HG03175 (cell line): ENCODE results near the gene SRC.
"Not testable (repeated sequence)": the region's sequence is repeated elsewhere in the genome, so short reads cannot be mapped to it uniquely, and the experiment has no call there.

Experiments
- ATAC-seq: cut with Tn5 transposase; IDR thresholded peaks from one replicate; pipeline ENCODE4 v1.9.1; 2021; ENCODE audit warnings: mild to moderate bottlenecking, moderate library complexity; ENCODE audit not compliant: unreplicated experiment

SRC gene

DNA sequence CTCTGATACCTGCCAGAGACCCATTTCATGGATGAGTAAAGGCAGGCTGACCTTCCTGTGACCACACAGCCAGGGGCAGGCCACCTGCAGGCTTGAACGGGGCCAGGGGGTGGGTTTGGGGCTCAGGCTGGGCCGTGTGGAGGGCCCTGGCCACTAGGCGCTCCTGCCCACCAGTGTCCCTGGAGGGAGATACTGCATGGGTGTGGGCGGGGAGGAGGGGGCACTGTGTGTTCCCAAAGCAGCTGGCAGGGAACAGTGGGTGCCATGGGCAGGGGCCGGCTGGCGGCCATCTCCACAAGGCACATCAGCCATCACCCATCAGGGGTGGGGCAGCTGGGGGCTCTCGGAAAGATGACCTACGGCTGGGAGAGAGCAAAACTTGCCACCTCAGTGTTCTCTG, 15.4 kb downstream of the SRC start:
- no peak for ATAC-seq

DNA sequence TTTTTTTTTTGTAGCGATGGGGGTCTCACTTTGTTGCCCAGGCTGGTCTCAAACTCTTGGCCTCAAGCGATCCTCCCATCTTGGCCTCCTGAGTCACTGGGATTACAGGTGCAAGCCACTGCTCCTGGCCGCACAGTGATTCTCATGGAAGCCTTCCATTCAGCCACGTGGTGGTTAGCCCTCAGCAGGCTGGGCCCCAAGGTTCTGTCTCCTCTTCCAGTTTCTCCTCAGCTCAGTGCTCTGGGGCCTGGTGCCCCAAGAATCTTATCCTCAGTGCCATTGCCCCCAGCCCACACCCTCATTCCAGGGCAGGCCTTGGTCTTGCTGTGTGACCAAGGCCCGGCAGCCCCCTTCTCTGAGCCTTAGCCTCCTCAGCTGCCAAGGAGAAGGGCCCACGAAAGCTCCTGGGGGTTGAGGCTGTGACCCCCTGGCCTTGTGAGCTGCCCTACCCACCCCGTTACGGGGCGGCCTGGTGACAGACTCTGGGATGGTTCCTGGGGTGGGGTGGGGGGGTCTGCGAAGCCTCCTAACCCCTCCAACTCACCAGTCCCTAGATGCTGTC, 16.4 kb downstream of the SRC start:
- no peak for ATAC-seq

DNA sequence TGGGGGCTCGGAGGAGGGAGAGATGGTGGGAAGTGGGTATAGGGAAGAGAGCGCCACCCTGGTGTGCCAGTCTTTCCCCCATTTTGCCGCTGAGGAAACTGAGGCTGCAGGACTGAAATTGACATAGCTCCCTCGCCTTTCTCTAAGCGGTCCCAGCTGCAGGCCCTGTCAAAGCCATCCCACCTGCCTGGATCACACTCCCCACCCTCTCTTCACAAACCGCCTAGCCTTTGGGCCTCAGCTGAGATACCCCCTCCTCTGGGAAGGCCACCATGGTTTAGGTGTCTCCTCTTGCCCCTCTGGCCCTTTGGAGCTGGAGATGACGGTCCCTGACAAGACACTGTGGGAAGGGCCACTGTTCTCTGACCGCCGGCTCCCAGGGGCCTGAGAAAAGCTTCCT, 16.9 kb downstream of the SRC start:
- ATAC-seq: no peak

DNA sequence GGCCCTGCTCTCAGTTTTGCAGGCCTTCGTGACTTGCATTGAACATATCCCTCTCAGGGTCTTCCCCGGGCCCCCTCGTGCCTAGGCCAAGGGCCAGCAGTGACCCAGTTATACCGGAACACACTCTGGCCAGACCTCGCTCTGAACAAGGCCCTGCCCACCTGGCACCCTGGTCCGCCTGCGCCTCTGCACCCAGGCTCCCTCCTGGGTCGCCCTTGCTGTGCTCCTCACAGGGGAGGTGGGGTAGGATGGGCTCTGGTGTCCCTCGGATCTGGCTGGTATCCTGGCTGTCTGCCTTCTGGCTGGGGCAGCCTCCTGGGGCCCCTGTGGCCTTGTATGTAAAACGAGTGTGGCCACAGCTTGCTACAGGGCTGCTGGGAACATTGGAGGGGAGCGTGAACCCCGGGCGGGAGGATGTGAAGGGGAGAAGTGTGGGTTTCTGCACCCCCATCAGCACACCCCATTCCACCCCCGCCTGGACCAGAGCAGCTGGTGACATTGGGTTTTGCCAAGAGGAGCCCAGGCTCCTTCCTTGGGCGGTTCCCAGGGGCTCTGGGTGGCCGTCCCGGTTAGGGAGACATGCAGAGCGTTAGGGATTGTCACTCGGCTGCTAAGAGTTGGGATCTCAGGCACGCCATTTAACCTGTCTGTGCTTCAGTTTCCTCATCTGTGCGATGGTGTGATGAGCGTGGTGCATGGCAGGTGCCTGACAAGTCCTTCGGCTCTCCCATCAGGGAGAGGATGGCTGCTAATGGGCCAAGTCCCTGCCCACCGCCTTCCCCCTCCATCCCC, 17.5 kb downstream of the SRC start:
- no peak for ATAC-seq

DNA sequence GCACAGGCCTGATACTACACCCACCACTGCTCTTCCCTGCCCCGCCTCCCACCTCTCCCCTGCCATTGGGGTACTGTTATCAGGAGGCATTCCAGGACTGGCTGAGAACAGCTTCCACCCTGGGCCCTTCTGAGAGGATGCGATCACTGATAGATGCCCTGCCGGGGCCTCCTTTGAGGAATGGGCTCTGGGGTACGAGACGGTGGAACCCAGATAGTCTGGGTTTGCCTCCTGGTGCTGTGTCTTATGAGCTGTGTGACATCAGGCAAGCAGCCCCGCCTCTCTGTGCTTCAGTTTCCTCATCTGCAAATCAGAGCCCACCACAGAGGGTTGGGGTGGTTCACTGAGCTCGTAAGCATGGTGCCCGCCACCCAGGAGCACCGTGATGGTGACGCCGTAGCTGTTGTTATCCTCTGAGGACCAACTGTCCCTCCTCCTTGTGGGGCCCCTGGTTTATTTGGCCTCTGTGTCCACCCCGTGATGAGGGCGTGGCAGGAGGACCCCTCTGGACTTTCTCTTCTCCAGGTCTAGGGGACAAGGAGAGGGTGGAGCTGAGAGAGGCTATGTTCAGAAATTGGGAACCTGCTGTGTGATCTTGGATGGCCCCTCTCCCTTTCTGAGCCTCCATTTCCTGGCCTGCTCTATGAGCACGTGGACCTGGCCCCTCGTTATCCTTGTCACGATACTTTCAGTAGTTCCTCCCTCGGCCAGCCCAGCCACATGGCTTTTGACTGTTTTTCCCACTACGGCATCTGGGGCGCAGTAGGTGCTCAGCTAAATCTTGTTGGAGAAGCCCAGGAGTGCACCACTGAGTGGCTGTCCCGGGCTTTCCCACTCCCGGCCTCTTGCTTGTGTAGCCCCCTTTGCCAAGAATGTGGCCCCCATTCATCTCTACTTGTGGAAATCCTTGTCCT, 18.3 kb downstream of the SRC start:
- no peak for ATAC-seq

DNA sequence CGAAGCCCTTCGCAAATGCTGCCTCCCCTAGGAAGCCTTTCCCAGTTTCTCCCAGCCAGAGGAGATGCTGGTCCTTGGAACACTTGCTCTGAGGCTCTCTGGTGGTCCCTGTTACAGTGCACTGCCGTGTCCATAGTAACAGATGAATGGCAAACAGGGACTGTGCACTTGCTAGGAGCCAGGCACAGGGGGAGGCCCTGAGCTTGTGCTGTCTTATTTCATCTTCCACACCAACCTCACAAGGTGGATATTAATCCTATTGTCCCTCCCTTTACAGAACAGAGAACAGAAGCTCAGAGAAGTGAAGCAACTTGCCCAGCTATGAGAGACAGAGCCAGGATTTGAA, 19.0 kb downstream of the SRC start:
- ATAC-seq: no peak

DNA sequence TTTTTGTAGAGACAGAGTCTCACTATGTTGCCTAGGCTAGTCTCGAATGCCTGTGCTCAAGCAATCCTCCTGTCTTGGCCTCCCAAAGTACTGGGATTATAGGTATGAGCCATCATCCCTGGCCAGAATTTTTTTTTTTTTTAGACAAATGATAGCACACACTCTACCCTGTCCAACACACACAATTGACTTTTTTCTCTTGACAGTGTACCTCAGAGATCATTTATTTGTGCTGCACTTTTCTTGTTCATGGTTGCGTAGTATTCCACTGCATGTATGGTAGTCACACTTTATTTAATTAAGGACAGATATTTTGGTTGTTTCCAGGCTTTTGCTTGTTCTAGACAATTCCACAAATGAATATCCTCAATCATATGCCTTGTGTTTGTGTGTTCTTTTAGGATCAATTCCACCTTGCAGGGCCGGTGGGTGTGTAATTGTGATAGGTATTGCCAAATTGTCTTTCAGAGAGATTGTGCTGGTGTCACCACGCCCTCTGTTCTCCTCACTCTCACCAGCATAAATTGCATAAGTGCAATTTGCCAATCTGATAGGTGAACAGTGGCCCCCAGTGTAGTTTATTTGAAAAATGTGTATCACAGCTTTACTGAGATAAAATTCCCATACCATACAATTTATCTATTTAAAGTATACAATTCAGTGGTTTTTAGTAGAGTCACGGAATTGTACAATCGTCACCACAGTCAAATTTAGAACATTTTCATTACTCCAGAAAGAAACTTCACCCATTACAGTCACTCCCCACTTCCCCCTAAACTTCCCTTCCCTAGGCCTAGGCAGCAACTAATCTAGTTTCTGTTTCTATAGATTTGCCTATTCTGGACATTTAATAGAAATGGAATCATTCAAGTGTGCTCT, 20.1 kb downstream of the SRC start:
- ATAC-seq: peak; percentile 78

DNA sequence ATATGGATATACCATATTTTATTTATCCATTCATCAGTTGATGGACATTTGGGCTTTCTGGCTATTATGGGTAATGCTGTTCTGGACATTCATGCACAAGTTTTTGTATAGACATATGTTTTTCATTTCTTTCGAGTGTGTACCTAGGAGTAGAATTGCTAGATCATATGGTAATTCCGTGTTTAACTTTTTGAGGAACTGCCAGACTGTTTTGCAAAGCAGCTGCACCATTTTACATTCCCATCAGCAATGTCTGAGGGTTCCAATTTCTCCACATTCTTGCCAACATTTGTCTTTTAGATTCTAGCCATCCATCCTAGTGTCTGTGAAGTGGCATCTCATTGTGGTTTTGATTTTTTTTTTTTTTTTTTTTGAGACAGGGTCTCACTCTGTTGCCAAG, 20.8 kb downstream of the SRC start:
- no peak for ATAC-seq

DNA sequence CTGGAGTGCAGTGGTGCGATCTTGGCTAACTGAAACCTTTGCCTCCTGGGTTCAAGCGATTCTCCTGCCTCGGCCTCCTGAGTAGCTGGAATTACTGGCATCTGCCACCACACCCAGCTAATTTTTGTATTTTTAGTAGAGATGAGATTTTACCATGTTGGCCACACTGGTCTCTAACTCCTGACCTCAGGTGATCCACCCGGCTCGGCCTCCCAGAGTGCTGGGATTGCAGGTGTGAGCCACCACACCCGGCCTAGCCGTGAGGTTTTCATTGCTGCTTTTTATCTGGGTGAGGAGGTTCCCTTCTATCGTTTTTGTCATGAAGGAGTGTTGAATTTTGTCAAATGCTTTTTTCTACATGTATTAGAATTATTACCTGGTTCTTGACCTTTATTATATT, 23.9 kb downstream of the SRC start:
- ATAC-seq: no peak

DNA sequence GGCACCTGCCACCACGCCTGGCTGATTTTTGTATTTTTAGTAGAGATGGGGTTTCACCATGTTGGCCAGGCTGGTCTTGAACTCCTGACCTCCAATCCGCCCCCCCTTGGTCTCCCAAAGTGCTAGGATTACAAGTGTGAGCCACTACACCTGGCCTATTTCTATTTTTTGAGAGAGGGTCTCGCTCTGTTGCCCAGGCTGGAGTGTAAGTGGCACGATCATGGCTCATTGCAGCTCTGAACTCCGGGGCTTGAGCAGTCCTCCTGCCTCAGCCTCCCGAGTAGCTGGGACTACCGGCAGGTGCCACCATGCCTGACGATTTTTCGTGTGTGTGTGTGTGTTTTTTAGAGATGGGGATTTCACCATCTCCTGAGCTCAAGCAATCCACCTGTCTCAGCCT, 25.9 kb downstream of the SRC start:
- not testable (repeated sequence) for ATAC-seq

DNA sequence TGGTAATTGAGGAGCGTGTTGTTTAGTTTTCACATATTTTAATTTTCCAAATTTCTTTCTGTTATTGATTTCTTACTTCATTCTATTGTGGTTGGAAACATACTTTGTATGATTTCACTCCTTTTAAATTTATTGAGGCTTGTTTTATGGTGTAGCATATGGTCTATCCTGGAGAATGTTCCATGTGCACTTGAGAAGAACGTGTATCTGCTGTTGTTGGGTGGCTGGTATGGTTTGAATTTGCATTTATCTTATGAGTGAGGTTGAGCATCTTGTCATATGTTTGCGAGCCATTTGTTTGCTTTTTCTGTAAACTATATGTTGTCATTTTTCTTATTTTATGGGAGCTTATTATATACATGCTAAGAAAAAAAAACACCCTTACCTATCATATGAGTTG, 26.5 kb downstream of the SRC start:
- ATAC-seq: no peak

DNA sequence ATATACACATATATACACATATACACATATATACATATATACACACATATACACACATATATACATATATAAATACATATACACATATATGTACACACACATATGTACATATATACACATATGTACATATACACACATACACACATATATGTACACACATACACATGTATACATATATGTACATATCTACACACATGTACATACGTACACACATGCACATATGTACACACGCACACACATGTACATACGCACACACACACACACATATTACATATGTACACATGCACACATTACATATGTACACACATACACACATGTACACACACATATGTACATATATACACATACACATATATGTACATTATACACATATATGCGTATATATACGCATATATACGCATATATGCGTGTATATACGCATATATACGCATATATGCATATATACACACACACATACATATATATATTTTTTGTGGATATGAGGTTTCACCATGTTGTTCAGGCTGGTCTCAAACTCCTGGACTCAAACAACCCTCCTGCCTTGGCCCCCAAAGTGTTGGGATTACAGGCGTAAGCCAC, 27.2 kb downstream of the SRC start:
- no peak for ATAC-seq

DNA sequence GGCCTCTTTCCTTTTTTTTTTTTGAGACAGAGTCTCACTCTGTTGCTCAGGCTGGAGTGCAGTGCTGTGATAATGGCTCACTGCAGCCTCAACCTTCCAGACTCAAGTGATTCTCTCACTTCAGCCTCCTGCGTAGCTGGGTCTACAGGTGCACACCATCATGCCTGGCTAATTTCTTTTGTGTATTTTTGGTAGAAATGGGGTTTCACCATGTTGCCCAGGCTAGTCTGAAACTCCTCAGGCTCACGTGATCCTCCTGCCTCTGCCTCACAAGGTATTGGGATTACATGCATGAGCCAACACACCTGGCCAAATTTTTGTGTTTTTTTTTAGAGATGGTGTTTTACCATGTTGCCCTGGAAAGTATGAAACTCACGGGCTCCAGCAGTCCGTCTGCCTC, 29.3 kb downstream of the SRC start:
- no peak for ATAC-seq

DNA sequence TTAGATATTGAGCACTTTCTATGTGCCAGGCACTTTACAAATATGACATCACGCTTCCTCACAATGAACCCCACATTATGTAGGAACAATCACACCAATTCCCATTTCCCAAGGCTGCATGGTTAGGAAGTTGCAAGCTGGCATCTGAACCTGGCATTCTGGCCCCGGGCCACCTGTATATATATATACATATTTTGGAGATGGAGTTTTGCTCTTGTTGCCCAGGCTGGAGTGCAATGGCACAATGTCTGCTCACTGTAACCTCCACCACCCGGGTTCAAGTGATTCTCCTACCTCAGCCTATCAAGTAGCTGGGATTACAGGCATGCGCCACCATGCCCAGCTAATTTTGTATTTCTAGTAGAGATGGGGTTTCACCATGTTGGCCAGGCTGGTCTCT, 30.4 kb downstream of the SRC start:
- ATAC-seq: no peak

DNA sequence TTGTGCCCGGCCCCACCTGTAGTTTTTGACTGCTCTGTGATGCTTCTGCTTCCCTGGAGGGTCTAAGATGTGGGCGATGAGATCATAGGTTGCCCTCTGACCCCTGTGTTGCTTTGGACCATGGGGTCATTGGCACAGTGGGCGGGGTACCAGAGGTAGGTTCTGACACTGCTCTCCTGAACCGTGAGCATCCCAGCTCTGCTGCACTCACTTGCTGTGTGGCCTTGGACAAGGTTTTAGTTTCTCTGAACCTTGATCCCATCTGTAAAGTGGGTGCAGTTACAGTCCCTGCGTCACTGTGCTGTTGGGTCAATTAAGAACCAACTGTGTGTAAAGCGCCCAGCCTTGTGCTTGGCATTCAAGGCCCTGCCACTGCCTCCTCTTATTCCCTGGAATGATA, 30.9 kb downstream of the SRC start:
- ATAC-seq: no peak

DNA sequence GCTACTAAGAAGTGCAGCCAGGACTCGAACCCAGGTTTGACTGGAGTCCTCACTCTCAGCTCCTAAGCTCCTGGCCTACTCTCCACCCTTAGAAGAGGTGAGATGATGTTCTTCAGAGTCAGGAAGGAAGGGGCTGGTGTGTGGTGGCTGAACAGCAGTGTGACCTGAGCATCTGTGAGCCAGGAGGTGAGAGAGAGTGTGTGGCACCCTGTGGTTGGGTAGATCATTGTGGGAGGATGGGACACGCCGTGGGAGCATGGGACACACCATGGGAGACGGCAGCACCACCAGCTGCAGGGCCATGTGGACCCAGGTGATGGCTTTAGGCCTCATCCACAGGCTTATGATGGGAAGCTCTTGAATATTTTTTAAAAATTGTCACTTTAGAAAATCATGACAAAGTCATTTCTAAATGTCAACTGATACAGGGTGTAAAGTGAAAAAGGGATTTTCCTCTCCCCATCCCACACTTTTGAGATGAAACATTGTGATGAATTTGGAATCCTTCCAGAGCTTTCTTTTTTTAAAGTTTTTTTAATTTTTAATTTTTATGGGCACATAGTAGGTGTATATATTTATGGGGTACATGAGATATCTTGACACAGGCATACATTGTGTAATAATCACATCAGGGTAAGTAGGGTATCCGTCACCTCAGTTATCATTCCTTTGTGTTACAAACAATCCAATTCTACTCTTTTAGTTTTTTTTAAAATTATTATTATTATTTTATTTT, 31.6 kb downstream of the SRC start:
- ATAC-seq: no peak

DNA sequence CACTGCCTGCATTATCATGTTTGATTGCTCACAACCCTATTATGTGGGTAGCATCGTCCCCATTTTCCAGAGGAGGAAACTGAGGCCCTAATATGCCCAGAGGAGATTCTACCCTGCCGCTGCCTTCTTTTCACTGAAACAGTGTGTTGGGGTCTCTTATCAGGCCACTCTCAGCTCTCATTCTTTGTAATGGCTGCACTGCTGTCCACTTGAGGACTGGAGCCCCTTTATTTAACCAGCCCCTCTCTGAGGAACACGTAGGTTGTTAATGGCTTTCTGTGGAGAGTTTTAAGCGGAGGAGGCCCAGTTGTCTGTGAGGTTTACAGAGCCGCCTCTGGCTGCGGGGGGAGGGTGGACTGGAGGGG, 32.5 kb downstream of the SRC start:
- no peak for ATAC-seq

DNA sequence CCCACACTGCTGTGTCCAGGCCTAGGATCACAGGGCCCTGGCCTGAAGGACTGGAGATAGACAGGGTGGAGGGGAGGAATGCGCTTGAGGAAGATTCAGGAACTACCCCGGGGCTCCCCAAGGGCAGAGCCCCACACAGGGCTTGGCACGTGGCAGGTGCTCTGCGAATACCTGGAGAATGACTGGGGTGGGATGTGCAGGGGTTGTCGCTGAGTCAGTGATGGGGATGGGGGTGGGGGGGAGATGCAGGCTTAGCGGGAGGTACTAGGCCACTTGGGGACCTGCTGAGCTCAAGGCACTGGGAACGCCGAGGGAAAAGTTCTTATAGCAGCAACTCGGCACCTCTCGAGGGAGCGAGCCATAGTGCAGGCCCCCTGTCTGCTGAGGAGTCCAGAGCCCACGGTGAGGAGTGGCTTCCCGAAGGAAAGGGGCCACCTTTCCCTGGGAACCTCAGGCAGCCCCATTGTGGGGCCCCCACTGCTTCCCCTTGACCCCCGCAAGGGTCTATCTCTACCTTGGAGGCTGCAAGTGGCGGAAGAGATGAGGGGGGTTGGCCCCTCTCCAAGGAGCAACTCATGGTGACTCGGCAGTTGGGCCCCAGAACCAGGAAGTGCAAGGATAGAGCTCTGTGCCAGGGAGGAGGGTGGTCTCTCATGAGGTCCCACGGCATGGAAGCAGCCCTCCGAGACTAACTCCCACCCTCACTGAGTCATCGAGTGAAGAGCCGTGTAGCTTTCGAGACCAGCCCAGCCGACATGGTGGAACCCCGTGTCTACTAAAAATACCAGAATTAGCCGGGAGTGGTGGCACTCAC, 33.1 kb downstream of the SRC start:
- no peak for ATAC-seq
